Esophagus muscularis mucosa (tissue), 3 donors: ENCODE data around the gene DOK6.

Experiments
- CTCF ChIP-seq, 3 experiments: fragments of 200-600 bp in 2 of 3; fragments of 450-650 bp in 1 of 3; sonication (generic) in 2 of 3; IDR thresholded peaks; one replicate each; pipeline ENCODE4 v1.5.1; 2017 to 2019; ENCODE audit warnings: antibody characterized with exemption in 3 of 3, mild to moderate bottlenecking in 2 of 3, moderate library complexity in 1 of 3
- POLR2A ChIP-seq: fragments of 450-650 bp; IDR thresholded peaks from one replicate; pipeline ENCODE4 v1.6.1; 2017; ENCODE audit warnings: antibody characterized with exemption, moderate library complexity, mild to moderate bottlenecking, low read depth
- POLR2AphosphoS5 ChIP-seq, 2 donors: sonication (generic); formaldehyde crosslinking; IDR thresholded peaks; one replicate each; pipeline ENCODE4 v1.6.1; 2017; ENCODE audit warnings: antibody characterized with exemption in 2 of 2

DNA sequence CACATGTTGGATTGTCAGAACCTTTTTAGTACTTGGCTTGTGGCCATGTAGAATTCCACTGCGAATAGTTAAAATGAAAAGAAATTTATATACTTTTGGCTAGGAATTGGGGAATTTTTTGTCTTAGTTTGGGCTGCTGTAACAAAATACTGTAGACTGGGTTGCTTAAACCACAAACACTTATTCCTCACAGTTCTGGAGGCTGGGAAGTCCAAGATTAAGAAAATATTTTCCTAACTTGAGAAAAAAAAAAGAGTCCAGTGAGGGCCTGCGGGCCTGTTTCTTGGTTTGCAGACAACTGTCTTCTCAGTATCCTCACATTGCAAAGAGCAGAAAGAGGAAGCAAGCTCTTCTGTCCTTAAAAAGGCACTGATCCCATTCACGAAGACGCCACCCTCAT is 465.1 kb downstream of the DOK6 start:
- no peak for TF ChIP-seq CTCF (IDR thresholded peaks at IDR 0.05)
- no peak for TF ChIP-seq POLR2A
- TF ChIP-seq POLR2AphosphoS5 (IDR thresholded peaks at IDR 0.05), result no peak
